Activated T-cell treated with anti-CD3 and anti-CD28 coated beads for 48 hours (primary cell): ENCODE data around the gene GNAS-AS1.
A peak's percentile ranks its signal among the peaks of the same experiment; 100 is the strongest.

Experiments used
- DNase-seq: peaks from one replicate; pipeline ENCODE4 v3.0.0-alpha.2; 2020; ENCODE audit warnings: low read depth

Gene GNAS-AS1

DNA sequence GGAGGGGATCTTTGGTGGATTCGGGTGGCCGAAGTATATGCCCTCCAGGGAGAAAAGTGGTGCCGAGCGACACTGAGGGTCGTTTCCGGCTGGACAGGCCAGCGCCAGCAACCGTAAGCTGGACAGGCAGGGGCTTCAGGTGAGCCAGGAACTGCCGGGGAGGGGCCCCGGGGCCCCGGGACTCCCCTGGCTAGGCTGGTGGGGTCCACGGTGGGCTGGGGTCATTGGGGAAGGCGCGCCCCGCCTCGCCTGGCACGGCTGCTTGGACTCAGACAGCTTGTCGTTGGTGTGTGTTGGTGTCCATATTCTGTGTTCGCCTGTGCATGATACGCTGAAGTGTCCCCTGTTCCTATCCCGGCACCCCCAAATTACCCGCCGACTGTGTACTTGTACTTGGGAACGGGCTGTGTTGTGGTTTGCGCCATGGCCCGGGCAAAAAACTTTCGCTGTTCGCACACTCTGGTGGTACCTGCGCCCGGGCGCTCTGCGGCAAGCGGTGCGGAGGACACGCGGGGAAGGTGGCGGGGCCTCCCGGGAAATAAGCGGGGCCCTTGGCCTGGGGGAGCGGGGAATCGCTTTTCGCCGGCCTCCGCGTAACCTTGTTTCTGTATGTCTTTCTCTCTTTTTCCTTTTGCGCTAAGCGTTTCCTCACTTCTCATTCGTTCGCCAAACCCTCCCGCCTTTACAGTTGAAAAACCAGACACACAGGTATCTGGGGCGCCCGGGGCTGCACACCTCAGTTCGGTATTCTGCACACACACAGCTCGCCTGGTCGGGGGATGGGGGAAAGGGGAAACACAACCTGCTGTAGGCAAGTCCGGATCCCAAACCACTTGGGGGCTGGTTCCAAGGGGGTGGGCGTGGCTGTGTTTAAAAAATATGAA, 5.0 kb upstream of the GNAS-AS1 start:
- no peak for DNase-seq

DNA sequence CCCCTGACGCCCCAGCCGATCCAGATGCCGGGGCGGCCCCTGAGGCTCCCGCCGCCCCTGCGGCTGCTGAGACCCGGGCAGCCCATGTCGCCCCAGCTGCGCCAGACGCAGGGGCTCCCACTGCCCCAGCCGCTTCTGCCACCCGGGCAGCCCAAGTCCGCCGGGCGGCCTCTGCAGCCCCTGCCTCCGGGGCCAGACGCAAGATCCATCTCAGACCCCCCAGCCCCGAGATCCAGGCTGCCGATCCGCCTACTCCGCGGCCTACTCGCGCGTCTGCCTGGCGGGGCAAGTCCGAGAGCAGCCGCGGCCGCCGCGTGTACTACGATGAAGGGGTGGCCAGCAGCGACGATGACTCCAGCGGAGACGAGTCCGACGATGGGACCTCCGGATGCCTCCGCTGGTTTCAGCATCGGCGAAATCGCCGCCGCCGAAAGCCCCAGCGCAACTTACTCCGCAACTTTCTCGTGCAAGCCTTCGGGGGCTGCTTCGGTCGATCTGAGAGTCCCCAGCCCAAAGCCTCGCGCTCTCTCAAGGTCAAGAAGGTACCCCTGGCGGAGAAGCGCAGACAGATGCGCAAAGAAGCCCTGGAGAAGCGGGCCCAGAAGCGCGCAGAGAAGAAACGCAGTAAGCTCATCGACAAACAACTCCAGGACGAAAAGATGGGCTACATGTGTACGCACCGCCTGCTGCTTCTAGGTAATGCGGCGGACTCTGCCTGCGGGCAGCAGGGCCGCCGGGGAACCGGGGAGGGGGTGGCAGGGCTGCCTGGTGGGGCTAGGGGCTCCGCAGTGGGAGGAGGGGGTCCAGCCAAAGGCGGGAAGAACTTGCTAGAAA, 4.2 kb upstream of the GNAS-AS1 start:
- no peak for DNase-seq

DNA sequence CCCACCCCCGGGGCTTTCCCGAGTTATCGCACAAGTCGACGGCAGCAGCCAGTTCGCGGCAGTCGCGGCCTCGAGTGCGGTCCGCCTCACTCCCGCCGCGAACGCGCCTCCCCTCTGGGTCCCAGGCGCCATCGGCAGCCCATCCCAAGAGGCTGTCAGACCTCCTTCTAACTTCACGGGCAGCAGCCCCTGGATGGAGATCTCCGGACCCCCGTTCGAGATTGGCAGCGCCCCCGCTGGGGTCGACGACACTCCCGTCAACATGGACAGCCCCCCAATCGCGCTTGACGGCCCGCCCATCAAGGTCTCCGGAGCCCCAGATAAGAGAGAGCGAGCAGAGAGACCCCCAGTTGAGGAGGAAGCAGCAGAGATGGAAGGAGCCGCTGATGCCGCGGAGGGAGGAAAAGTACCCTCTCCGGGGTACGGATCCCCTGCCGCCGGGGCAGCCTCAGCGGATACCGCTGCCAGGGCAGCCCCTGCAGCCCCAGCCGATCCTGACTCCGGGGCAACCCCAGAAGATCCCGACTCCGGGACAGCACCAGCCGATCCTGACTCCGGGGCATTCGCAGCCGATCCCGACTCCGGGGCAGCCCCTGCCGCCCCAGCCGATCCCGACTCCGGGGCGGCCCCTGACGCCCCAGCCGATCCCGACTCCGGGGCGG, 3.4 kb upstream of the GNAS-AS1 start:
- DNase-seq = no peak

DNA sequence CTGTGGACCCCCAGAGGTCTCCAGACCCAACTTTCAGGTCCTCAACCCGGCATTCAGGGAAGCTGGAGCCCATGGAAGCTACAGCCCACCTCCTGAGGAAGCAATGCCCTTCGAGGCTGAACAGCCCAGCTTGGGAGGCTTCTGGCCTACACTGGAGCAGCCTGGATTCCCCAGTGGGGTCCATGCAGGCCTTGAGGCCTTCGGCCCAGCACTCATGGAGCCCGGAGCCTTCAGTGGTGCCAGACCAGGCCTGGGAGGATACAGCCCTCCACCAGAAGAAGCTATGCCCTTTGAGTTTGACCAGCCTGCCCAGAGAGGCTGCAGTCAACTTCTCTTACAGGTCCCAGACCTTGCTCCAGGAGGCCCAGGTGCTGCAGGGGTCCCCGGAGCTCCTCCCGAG, 2.8 kb upstream of the GNAS-AS1 start:
- no peak for DNase-seq

DNA sequence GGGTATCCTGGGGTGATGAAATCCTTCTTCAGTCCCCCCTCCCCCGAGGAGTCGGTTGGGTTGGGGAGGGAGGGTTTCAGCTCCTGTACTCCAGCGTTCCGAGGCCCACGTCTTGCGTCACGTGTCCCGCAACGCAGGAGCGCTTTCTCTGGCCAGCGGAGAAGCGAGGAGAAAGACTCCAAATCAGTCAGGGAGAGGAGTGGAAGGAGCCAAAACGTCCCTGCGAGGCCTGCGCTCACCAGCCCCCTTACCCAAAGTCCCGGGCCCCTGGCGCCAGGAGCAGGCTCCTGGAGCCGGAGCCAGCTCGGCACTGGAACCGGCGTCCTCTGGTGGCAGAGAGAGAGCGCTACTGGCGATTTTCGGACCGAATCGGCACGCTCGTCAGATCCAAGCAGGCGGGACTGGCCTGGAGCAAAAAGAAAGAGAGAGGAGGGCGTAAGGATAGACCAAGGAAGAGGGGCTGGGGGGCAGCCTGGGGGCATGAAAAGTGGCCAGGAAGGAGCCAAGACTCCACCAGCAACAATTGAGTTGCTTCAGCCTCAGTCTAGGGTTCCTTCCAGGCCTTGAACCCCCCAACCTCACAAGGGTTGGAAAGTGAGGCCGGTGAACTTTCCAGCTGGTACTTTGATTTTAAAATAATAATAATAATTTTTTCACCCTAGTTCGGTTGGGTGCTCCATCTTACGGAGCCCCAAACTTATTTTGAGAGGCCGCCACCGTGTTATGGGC, 2.0 kb upstream of the GNAS-AS1 start, which contains the start of gene GNAS:
Gene GNAS (plus strand): TSS at position 174 of the 729 bp plus-strand sequence.
- DNase-seq = peak; percentile 57

DNA sequence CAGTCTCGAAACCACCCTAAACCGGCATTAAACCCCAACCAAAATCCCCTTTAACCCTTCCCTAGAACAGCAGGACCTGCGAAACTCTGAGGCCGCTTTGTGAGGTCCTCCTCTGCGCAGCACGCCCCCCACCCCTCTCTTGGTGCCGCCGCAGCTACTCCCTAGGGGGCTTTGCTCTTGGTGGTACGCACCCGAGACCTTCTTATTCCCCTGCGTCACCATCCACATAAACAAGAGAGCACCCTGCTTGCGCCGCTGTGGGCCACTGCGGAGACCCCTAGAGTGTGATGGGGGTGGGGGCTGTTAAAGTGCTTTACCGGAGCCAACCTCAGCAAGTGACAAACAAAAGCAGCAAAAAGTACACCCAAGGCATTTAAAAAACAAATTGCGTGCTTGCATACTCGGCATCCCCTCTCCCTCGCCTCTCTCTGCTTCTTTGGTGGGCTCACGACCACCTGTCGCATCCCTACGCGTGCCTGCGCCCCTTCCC, 1.3 kb upstream of the GNAS-AS1 start:
- no peak for DNase-seq

DNA sequence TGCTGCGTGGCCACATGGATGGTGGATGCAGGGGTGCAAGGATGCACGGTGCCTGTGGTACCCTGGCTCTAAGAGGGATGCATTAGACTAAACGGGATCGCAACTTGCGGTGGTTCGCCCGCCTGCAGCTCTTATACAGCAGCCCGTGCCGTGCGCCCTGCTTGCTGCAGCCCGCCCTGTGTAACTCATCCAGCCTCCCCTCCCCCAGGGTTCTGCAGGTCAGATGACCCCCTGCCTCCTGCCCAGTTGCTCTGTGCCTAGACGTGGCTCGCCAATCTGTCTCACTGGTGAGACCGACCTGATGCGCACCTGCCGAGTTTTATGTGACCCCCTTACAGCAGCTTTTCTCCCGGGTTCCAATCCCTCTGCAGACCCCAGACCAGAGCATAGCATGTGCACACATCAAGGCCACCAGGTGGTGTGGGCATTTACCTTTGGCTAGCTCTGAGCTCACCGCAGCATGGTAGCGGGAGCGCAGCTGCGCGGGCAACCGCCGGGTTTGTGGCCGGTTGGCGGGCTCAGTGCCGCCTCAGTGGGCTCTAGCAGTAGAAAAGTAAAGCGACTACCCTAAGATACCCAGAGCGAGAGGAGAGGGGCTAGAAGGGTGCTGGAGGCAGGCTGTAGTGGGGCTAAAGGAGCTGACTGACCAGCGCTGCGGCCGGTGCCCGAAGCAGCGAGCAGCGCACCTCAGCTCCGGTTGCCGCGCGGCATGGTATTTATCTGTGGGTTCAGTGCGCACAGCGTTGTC, 693 bp upstream of the GNAS-AS1 start:
- no peak for DNase-seq

DNA sequence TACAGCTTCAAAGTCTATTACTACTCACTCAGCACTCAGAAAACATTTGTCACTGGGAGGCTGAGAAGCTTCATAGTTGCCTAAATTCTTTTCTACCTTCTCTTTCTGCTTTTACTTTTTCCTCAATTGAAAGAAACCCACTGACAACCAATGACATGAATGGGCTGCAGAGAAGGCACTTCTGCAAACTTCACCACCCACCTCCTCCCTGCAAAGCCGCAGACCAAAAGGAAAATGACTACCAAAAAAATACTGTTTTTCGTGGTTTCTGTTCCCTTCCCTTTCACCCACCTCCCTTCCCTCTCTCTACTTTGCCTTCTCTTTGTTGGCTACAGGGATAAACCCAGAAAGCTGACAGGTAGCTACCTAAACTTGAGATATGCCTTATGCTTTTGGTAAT, 3.2 kb downstream of the GNAS-AS1 start:
- no peak for DNase-seq

DNA sequence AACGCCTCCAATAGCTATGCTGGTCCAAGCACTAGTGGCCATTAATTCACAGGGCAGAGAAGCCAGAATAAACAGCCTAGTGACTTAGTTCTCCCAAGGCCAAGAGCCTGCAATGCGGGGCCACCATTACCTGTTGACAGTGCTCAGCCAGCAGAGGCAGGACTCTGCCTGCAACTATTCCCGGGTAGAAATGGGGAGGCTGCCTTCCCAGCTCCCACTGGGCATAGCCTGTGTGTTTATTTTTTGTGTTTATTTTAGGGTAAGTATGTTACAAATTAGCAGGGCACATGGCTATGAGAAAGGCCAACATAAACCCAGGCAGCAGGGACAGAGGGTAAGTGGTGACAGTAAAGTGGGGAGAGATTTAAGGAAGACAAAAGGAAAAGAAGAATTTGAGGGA, 5.0 kb downstream of the GNAS-AS1 start:
- DNase-seq = no peak

DNA sequence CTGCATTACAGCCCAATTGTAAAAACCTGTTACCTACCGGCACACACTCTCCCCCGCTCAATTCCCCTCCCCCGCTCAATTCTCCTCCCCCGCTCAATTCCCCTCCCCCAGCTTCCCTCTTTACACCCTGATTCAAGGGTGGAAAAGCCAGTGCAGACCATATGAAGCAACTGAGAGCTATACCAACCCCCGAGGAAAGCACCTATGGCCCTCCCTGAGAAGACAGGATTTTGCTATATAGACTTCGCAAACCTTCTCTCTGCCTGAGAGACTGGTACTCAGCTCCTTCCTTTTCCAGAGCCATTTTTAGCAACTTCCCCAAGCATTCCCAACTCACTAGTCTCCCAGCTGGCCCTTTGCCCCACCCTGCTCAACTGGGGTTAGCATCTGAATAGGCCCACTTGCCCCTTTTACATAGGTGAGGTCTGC, 7.6 kb downstream of the GNAS-AS1 start:
- DNase-seq = no peak

DNA sequence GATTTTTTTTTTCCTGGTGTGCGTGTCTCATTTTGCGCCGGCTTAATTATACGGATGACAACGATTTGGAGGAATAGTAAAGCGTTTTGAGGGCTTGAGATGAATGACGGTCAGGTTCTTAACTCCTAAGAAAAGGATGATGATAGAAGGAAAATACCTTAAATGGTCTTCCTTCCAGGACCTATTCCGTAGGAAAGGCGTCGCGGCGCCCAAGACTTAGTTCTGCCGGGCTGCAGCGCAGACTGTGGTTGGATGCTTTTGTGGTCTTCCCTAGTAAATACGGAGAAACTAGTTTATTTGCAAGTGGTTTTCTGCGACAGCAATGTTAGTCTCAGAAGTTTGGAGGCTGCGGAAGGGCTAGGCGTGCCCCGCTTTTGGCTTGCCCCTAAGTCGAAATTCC, 8.4 kb downstream of the GNAS-AS1 start:
- no peak for DNase-seq

DNA sequence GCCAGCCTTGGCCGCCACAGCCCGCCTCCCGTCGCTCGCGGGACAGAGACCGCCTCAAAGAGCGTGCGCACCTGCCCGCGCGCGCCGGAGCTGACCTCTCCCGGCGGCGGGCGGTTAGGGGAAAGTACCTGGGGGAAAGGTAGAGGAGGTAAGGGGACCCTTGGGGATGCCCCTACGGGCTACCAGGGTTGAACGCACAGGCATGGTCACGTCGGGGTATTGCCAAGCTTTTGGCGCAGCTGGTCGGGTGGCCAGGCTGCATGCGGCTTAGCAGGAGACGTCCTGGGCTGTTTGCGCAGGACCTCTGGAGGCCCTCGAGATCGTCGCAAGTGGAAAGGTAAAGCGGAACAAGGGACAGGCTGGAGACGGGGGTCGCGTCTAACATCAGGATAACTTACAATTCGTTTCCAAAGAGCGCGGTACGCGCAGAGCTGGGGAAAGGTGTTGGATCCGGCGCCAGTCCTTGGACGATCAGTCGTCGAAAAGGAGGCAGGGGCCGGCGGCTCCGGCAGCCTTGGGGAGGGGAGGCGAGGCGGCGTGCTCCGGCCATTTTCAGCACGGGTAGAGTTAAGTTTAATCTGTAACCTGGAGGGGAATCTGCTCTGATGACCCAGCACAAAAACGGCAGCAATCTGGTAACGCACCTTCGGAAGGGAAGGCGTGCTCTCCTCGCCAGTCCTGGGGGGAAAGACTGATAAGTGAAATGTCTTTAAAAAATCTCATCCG, 9.0 kb downstream of the GNAS-AS1 start:
- no peak for DNase-seq

DNA sequence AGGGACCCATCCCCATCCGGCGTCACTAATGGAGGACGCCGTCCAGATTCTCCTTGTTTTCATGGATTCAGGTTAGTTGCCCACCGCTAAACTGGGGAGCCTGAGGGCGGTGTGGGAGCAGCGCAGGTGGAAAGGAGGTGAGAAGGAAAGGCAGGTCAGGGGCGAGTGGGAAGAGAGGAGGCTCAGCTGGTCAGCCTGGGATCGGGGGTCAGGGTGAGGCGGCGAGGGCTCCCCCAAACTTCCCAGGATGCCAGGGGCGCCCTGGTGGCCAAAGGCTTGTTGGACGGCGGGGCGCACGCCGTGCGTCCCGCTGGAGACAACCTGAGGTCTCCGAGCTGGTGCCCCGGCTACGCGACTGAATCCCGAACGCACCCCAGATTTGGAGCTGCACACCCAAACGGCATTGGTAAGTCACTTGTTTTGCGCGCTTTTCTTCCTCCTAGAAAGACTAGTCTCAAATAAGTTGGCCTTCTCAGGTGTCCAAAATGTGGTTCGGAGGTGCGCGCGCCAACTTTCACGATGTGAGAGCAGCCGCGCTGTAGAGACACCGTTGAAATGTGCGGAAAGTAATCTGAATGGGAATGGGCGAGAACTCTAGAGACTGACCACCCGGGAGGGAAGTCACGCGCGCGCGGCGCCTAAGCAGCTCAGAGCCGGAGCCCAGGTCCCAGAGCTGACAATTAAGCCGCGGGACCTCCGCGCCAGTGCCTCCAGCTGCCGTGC, 9.7 kb downstream of the GNAS-AS1 start:
- no peak for DNase-seq

DNA sequence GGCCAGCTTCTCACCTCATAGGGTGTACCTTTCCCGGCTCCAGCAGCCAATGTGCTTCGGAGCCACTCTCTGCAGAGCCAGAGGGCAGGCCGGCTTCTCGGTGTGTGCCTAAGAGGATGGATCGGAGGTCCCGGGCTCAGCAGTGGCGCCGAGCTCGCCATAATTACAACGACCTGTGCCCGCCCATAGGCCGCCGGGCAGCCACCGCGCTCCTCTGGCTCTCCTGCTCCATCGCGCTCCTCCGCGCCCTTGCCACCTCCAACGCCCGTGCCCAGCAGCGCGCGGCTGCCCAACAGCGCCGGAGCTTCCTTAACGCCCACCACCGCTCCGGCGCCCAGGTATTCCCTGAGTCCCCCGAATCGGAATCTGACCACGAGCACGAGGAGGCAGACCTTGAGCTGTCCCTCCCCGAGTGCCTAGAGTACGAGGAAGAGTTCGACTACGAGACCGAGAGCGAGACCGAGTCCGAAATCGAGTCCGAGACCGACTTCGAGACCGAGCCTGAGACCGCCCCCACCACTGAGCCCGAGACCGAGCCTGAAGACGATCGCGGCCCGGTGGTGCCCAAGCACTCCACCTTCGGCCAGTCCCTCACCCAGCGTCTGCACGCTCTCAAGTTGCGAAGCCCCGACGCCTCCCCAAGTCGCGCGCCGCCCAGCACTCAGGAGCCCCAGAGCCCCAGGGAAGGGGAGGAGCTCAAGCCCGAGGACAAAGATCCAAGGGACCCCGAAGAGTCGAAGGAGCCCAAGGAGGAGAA, 10.5 kb downstream of the GNAS-AS1 start:
- DNase-seq = no peak

DNA sequence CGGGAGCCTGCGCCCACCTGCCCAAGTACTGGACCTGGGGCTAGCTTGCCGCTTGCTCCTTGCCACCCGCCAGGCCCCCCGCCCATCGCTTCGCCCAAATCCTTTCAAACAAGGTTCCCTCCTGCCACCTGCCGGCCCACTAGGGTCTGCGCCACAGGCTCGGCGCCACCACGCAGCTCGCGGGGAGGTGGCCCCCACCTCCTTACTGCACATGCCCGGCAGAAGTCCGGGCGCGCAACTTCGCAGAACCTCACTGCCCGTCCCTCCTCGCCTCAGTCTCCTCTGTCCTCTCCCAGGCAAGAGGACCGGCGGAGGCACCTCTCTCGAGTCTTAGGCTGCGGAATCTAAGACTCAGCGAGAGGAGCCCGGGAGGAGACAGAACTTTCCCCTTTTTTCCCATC, 11.2 kb downstream of the GNAS-AS1 start:
- DNase-seq = no peak

DNA sequence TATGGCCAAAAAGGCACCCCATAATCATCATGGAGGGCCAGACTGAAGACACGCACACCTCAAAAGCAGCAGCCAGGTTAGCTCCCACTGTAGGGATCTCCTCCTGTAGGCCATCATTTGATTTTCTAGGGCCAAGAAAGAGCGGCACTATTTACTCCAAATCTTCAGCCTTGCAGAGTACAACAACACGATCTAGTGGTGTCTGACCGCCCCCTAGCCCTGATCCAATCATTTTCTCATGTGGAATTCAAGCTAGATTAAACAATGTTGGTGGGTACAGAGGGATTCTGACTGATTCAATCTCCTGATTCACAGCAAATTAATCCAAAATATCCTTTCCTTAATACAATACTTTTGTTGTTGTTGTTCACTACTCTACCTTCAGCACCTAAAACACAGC, 12.5 kb downstream of the GNAS-AS1 start:
- no peak for DNase-seq

DNA sequence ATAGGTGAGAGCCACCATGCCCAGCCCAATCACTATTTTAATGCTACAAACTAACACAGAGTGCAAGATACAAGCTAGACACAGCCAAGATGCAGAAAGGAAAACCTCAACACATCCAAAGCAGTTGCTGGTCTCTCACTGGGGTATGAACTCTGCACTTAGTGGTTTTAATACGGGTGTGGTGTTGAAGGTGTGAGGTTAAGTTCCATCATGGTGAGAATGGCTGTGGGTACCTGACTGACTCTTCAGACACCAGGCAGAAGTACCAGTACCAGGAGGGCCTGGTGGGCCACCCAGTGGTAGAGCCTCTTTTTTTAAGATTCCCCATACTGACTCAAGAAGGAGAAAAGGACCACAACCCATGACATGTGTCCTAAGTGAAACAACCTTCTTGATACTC, 13.0 kb downstream of the GNAS-AS1 start:
- DNase-seq = no peak

DNA sequence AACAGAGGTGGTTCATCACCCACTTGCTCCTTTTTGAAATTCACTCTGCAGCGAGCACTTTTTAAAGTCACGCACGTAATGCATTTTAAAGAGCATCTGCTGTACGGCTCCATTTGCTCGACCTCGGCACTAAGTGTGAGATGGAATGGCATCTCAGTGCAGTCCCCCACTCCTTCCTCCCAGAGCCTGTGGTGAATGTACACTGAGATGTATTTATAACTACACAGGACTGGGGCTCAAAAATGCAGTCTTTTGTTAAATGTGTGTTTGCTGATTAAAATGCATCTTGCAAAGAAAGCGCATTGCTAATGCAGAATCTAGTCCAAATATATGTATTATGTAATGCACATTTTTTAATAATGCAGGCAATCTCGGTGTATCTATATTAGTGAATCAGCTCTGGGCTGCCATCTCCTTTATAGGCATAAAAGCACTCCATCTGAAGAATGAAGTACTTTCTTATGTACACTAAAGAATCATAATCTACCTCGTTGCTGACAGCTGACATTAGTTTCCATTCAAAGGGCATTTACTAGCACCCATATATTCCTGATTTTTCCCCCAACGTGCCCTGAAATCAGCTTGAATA, 14.0 kb downstream of the GNAS-AS1 start:
- no peak for DNase-seq
